Prostate gland (tissue), 2 donors: ENCODE results near the gene AAMDC.
"Not testable (repeated sequence)": the region's sequence is repeated elsewhere in the genome, so short reads cannot be mapped to it uniquely, and the experiment has no call there.

Experiments
- CTCF ChIP-seq, 4 experiments: fragments of 200-600 bp in 2 of 4; fragments of 450-650 bp in 2 of 4; sonication (generic) in 2 of 4; IDR thresholded peaks; 1 replicate in 3 of 4; 2 replicates in 1 of 4; pipeline ENCODE4 v1.5.1; 2016 to 2019; ENCODE audit warnings: antibody characterized with exemption in 4 of 4, mild to moderate bottlenecking in 2 of 4, moderate library complexity in 2 of 4
- POLR2AphosphoS5 ChIP-seq: sonication (generic); formaldehyde crosslinking; IDR thresholded peaks from one replicate; pipeline ENCODE4 v1.6.1; 2017; ENCODE audit warnings: antibody characterized with exemption

- TF ChIP-seq CTCF (IDR thresholded peaks at IDR 0.05); POLR2AphosphoS5: not testable (repeated sequence)
Measured at GRCh38 chr11:77861444-77861843, 40.5 kb downstream of the AAMDC start.
